Mesendoderm (in vitro differentiated cells): ENCODE results near the gene EPN2.
"Not testable (repeated sequence)": the region's sequence is repeated elsewhere in the genome, so short reads cannot be mapped to it uniquely, and the experiment has no call there.

Source experiments
- DNase-seq: peaks from one replicate; pipeline ENCODE4 v3.0.0; 2013
- H2AK5ac ChIP-seq: 2 replicates; pipeline ENCODE4 v1.6.1; 2013; ENCODE audit warnings: low read length, inconsistent platforms
- H2BK120ac ChIP-seq: 2 replicates; pipeline ENCODE4 v1.6.1; 2013; ENCODE audit warnings: low read depth, mild to moderate bottlenecking, low read length, moderate library complexity, mixed read lengths
- H2BK15ac ChIP-seq: replicated peaks from 2 replicates; pipeline ENCODE4 v1.6.1; 2013; ENCODE audit warnings: low read depth, mild to moderate bottlenecking, moderate library complexity
- H2BK5ac ChIP-seq: 2 replicates; pipeline ENCODE4 v1.6.1; 2013; ENCODE audit warnings: low read length, inconsistent platforms
- H3K18ac ChIP-seq: 2 replicates; pipeline ENCODE4 v1.6.1; 2013; ENCODE audit warnings: mild to moderate bottlenecking, low read length, mixed read lengths
- H3K23ac ChIP-seq: one replicate; pipeline ENCODE4 v1.6.1; 2013; ENCODE audit warnings: low read length
- H3K27ac ChIP-seq: 2 replicates; pipeline ENCODE4 v1.5.1; 2013; ENCODE audit warnings: low read depth, mild to moderate bottlenecking, inconsistent platforms, low read length, moderate library complexity
- H3K27me3 ChIP-seq: 2 replicates; pipeline ENCODE4 v1.6.1; 2013; ENCODE audit warnings: low read length, control low read depth, mild to moderate bottlenecking, inconsistent platforms; ENCODE audit not compliant: insufficient read depth, poor library complexity
- H3K36me3 ChIP-seq: 2 replicates; pipeline ENCODE4 v1.6.1; 2013; ENCODE audit warnings: low read length, inconsistent platforms; ENCODE audit not compliant: control insufficient read depth, insufficient read depth
- H3K4ac ChIP-seq: one replicate; pipeline ENCODE4 v1.6.1; 2013; ENCODE audit warnings: low read depth, mild to moderate bottlenecking, low read length, moderate library complexity
- H3K4me1 ChIP-seq: 2 replicates; pipeline ENCODE4 v1.6.1; 2013; ENCODE audit warnings: low read depth, low read length, inconsistent platforms; ENCODE audit not compliant: control insufficient read depth
- H3K4me2 ChIP-seq: 2 replicates; pipeline ENCODE4 v1.6.1; 2013; ENCODE audit warnings: low read length
- H3K4me3 ChIP-seq: 2 replicates; pipeline ENCODE4 v1.5.1; 2013; ENCODE audit warnings: mild to moderate bottlenecking, low read length
- H3K56ac ChIP-seq: one replicate; pipeline ENCODE4 v1.6.1; 2013; ENCODE audit warnings: low read length
- H3K79me1 ChIP-seq: 2 replicates; pipeline ENCODE4 v1.6.1; 2013; ENCODE audit warnings: low read length, inconsistent platforms
- H3K79me2 ChIP-seq: 2 replicates; pipeline ENCODE4 v1.6.1; 2013; ENCODE audit warnings: mild to moderate bottlenecking, low read length; ENCODE audit not compliant: control insufficient read depth, insufficient read depth
- H3K9ac ChIP-seq: 2 replicates; pipeline ENCODE4 v1.6.1; 2013; ENCODE audit warnings: low read length, inconsistent platforms
- H4K5ac ChIP-seq: one replicate; pipeline ENCODE4 v1.6.1; 2013; ENCODE audit warnings: low read length
- H4K8ac ChIP-seq: one replicate; pipeline ENCODE4 v1.6.1; 2013; ENCODE audit warnings: low read depth, mild to moderate bottlenecking, control low read depth, low read length, moderate library complexity
- WGBS: extraction: QIAGEN DNeasy Blood & Tissue Kit; methylation state at CpG from one replicate; pipeline ENCODE4 v1.1.7; 2013; ENCODE audit warnings: low lambda C conversion rate, missing lambda C conversion rate; ENCODE audit not compliant: insufficient coverage; ENCODE audit errors: extremely low coverage; 5-methylcytosine and 5-hydroxymethylcytosine counted together

Gene EPN2

GRCh38 chr17:19348806-19349205 is 111.6 kb downstream of the EPN2 start:
- H3K56ac ChIP-seq = no peak overlapping the region
- H3K79me2 ChIP-seq = no peaks in the 10 kb centered on the region
- H2BK120ac ChIP-seq = no peak overlapping the region
- H3K9ac ChIP-seq = no peak overlapping the region
- H3K36me3 ChIP-seq = no peaks in the 10 kb centered on the region
- no peak overlapping the region for H4K8ac ChIP-seq
- no peaks in the 10 kb centered on the region for H3K4me1 ChIP-seq
- no peak overlapping the region for H3K4me2 ChIP-seq
- no peak overlapping the region for H2AK5ac ChIP-seq
- H3K27me3 ChIP-seq = no peaks in the 10 kb centered on the region
- WGBS = no CpG with 5 or more reads among the region's 9 CpGs
- no peak overlapping the region for H2BK15ac ChIP-seq
- DNase-seq = no peak
- no peak overlapping the region for H3K27ac ChIP-seq
- H2BK5ac ChIP-seq = no peak overlapping the region
- no peak overlapping the region for H3K4me3 ChIP-seq
- no peak overlapping the region for H3K4ac ChIP-seq
- no peak overlapping the region for H3K23ac ChIP-seq
- no peak overlapping the region for H3K18ac ChIP-seq
- no peak overlapping the region for H4K5ac ChIP-seq
- H3K79me1 ChIP-seq = no peaks in the 10 kb centered on the region

GRCh38 chr17:19353401-19353800 is 116.2 kb downstream of the EPN2 start:
- H2BK120ac ChIP-seq, H3K56ac ChIP-seq, H4K5ac ChIP-seq, H2AK5ac ChIP-seq, H4K8ac ChIP-seq, H3K27me3 ChIP-seq, DNase-seq, H3K18ac ChIP-seq, H3K79me2 ChIP-seq, H3K4me2 ChIP-seq, H3K4ac ChIP-seq, H3K23ac ChIP-seq, H3K79me1 ChIP-seq, H3K4me3 ChIP-seq, H3K9ac ChIP-seq, H3K36me3 ChIP-seq, H3K27ac ChIP-seq, H2BK15ac ChIP-seq, H3K4me1 ChIP-seq, H2BK5ac ChIP-seq: not testable (repeated sequence)
- no CpG with 5 or more reads among the region's 11 CpGs for WGBS

- Histone ChIP-seq H4K5ac (no peak overlapping the region), H3K9ac (no peak overlapping the region), H3K27ac (no peak overlapping the region), H3K79me1 (no peaks in the 10 kb centered on the region), H2BK15ac (no peak overlapping the region), H4K8ac (no peak overlapping the region), H2BK5ac (no peak overlapping the region), H3K4me3 (no peak overlapping the region), H2BK120ac (no peak overlapping the region), H3K23ac (no peak overlapping the region), H3K36me3 (peaks cover 2% of the 10 kb centered on the region), H3K56ac (no peak overlapping the region), H3K79me2 (no peaks in the 10 kb centered on the region), H3K4me2 (no peak overlapping the region), H3K4me1 (no peaks in the 10 kb centered on the region), H3K27me3 (no peaks in the 10 kb centered on the region), H3K18ac (no peak overlapping the region), H2AK5ac (no peak overlapping the region), H3K4ac (no peak overlapping the region)
- no CpG with 5 or more reads among the region's 6 CpGs for WGBS
- DNase-seq = no peak
These were observed 117.6 kb downstream of the EPN2 start for GRCh38 chr17:19354748-19355147.

- Histone ChIP-seq H3K4me2 (no peak overlapping the region), H4K5ac (no peak overlapping the region), H3K23ac (no peak overlapping the region), H3K56ac (no peak overlapping the region), H3K27ac (no peak overlapping the region), H2BK15ac (no peak overlapping the region), H3K36me3 (peaks cover 2% of the 10 kb centered on the region), H3K4me1 (peaks cover 3% of the 10 kb centered on the region), H4K8ac (no peak overlapping the region), H3K79me2 (no peaks in the 10 kb centered on the region), H3K27me3 (no peaks in the 10 kb centered on the region), H3K18ac (no peak overlapping the region), H2BK5ac (no peak overlapping the region), H3K4ac (no peak overlapping the region), H2BK120ac (no peak overlapping the region), H3K9ac (no peak overlapping the region), H2AK5ac (no peak overlapping the region), H3K79me1 (peaks cover 6% of the 10 kb centered on the region), H3K4me3 (no peak overlapping the region)
- no CpG with 5 or more reads among the region's 7 CpGs for whole genome bisulfite sequencing
- no peak for DNase-seq
These were observed 120.2 kb downstream of the EPN2 start for GRCh38 chr17:19357351-19357750.

- no peak for DNase-seq
- no peak overlapping the region for H3K4me2 ChIP-seq
- H2BK5ac ChIP-seq = no peak overlapping the region
- no peak overlapping the region for H4K5ac ChIP-seq
- no peak overlapping the region for H3K56ac ChIP-seq
- no peak overlapping the region for H2AK5ac ChIP-seq
- no peak overlapping the region for H3K18ac ChIP-seq
- no peak overlapping the region for H3K4me3 ChIP-seq
- H3K4ac ChIP-seq = no peak overlapping the region
- no peaks in the 10 kb centered on the region for H3K27me3 ChIP-seq
- no peak overlapping the region for H2BK120ac ChIP-seq
- no peak overlapping the region for H2BK15ac ChIP-seq
- H3K36me3 ChIP-seq = peaks cover 2% of the 10 kb centered on the region
- H3K27ac ChIP-seq = no peak overlapping the region
- WGBS = no CpG with 5 or more reads among the region's 7 CpGs
- H3K9ac ChIP-seq = no peak overlapping the region
- H3K79me2 ChIP-seq = no peaks in the 10 kb centered on the region
- no peak overlapping the region for H4K8ac ChIP-seq
- H3K4me1 ChIP-seq = peaks cover 3% of the 10 kb centered on the region
- no peak overlapping the region for H3K23ac ChIP-seq
- H3K79me1 ChIP-seq = peaks cover 6% of the 10 kb centered on the region
These were observed 120.6 kb downstream of the EPN2 start for GRCh38 chr17:19357761-19358160.

GRCh38 chr17:19359151-19359550 is 122.0 kb downstream of the EPN2 start:
- Histone ChIP-seq H3K27me3 (no peaks in the 10 kb centered on the region), H3K4ac (no peak overlapping the region), H3K9ac (no peak overlapping the region), H4K5ac (no peak overlapping the region), H2BK15ac (no peak overlapping the region), H2AK5ac (no peak overlapping the region), H3K79me1 (peaks cover 6% of the 10 kb centered on the region), H3K23ac (no peak overlapping the region), H3K4me1 (peaks cover 10% of the 10 kb centered on the region), H2BK120ac (no peak overlapping the region), H4K8ac (no peak overlapping the region), H3K56ac (no peak overlapping the region), H3K27ac (no peak overlapping the region), H3K4me2 (no peak overlapping the region), H3K36me3 (peaks cover 2% of the 10 kb centered on the region), H3K18ac (no peak overlapping the region), H3K4me3 (no peak overlapping the region), H2BK5ac (no peak overlapping the region), H3K79me2 (no peaks in the 10 kb centered on the region)
- DNase-seq = no peak
- WGBS = no CpG with 5 or more reads among the region's 7 CpGs
